Esophagus muscularis mucosa (tissue), 3 donors: Measurements from ENCODE around the gene PF4V1.

Experiments used
- EP300 ChIP-seq: sonication (generic); formaldehyde crosslinking; IDR thresholded peaks from one replicate; pipeline ENCODE4 v1.6.1; 2017; ENCODE audit warnings: antibody characterized with exemption
- TF ChIP-seq, protein P1 (sequence below), 3 experiments: fragments of 200-600 bp in 2 of 3; fragments of 450-650 bp in 1 of 3; sonication (generic) in 2 of 3; IDR thresholded peaks; one replicate each; pipeline ENCODE4 v1.5.1; 2017 to 2019; ENCODE audit warnings: antibody characterized with exemption in 3 of 3, mild to moderate bottlenecking in 2 of 3, moderate library complexity in 1 of 3

DNA sequence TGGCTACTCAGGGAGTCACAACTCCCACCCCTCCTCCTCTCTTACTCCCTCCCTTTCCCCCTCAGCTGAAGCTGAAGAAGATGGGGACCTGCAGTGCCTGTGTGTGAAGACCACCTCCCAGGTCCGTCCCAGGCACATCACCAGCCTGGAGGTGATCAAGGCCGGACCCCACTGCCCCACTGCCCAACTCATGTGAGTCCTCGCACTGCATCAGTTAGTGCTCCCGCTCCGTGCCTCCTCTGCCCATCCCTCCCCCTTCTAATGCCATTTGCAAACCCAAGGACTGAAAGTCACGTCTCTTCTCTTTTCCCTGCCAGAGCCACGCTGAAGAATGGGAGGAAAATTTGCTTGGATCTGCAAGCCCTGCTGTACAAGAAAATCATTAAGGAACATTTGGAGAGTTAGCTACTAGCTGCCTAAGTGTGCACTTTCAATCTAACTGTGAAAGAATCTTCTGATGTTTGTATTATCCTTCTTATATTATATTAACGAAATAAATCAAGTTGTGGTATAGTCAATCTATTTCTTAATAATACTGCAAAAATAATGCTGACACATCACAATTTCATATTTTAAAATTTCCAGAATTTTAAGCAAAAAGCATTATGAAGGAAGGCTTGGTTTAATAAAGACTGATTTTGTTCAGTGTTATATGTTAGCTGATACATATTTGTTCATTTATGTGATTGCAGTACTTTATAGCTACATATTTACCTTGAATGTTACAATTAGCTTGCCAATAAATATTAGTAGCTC is 800 bp downstream of the PF4V1 start:
- TF ChIP-seq, protein P1, sequence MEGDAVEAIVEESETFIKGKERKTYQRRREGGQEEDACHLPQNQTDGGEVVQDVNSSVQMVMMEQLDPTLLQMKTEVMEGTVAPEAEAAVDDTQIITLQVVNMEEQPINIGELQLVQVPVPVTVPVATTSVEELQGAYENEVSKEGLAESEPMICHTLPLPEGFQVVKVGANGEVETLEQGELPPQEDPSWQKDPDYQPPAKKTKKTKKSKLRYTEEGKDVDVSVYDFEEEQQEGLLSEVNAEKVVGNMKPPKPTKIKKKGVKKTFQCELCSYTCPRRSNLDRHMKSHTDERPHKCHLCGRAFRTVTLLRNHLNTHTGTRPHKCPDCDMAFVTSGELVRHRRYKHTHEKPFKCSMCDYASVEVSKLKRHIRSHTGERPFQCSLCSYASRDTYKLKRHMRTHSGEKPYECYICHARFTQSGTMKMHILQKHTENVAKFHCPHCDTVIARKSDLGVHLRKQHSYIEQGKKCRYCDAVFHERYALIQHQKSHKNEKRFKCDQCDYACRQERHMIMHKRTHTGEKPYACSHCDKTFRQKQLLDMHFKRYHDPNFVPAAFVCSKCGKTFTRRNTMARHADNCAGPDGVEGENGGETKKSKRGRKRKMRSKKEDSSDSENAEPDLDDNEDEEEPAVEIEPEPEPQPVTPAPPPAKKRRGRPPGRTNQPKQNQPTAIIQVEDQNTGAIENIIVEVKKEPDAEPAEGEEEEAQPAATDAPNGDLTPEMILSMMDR (IDR thresholded peaks at IDR 0.05) = no peak
- no peak for TF ChIP-seq EP300
